ENCODE measurements around the gene TRAPPC2L. TPM values are rescaled to one million over a fixed set of nuclear protein-coding genes. Genes with fewer than 3 reads are reported as not detected.

TRAPPC2L gene
- total RNA-seq, 1 donor from 2014 or later: 50.1 TPM

- no peak for TF ChIP-seq CTCF (IDR thresholded peaks at IDR 0.05; ENCODE audit: insufficient read depth, low read length, poor library complexity, severe bottlenecking)
- H3K4me3 ChIP-seq (ENCODE audit: low read depth, low read length): no peak overlapping the region
- no peak for DNase-seq (ENCODE audit: low read depth)
- peaks cover 46% of the 10 kb centered on the region for H3K27me3 ChIP-seq (ENCODE audit: control insufficient read depth, insufficient read depth, low read length)
- no peaks in the 10 kb centered on the region for H3K36me3 ChIP-seq (ENCODE audit: control insufficient read depth, insufficient read depth, low read length)
Measured at GRCh38 chr16:88871730-88872416, 14.9 kb downstream of the TRAPPC2L start.

GRCh38 chr16:88872650-88873331 lies 15.9 kb downstream of the TRAPPC2L start:
- Histone ChIP-seq H3K4me3 (ENCODE audit: low read depth, low read length) (no peak overlapping the region), H3K36me3 (ENCODE audit: control insufficient read depth, insufficient read depth, low read length) (no peaks in the 10 kb centered on the region), H3K27me3 (ENCODE audit: control insufficient read depth, insufficient read depth, low read length) (peaks cover 39% of the 10 kb centered on the region)
- no peak for DNase-seq (ENCODE audit: low read depth)
- no peak for TF ChIP-seq CTCF (IDR thresholded peaks at IDR 0.05; ENCODE audit: insufficient read depth, low read length, poor library complexity, severe bottlenecking)

GRCh38 chr16:88874938-88875599 lies 18.1 kb downstream of the TRAPPC2L start:
- no peak for TF ChIP-seq CTCF (IDR thresholded peaks at IDR 0.05; ENCODE audit: insufficient read depth, low read length, poor library complexity, severe bottlenecking)
- Histone ChIP-seq H3K36me3 (ENCODE audit: control insufficient read depth, insufficient read depth, low read length) (no peaks in the 10 kb centered on the region), H3K27me3 (ENCODE audit: control insufficient read depth, insufficient read depth, low read length) (peaks cover 41% of the 10 kb centered on the region), H3K4me3 (ENCODE audit: low read depth, low read length) (no peak overlapping the region)
- no peak for DNase-seq (ENCODE audit: low read depth)

GRCh38 chr16:88875703-88876234 lies 18.8 kb downstream of the TRAPPC2L start:
- Histone ChIP-seq H3K27me3 (ENCODE audit: control insufficient read depth, insufficient read depth, low read length) (peaks cover 42% of the 10 kb centered on the region), H3K4me3 (ENCODE audit: low read depth, low read length) (no peak overlapping the region), H3K36me3 (ENCODE audit: control insufficient read depth, insufficient read depth, low read length) (no peaks in the 10 kb centered on the region)
- TF ChIP-seq CTCF (IDR thresholded peaks at IDR 0.05; ENCODE audit: insufficient read depth, low read length, poor library complexity, severe bottlenecking): no peak
- no peak for DNase-seq (ENCODE audit: low read depth)

GRCh38 chr16:88876942-88877526 lies 20.1 kb downstream of the TRAPPC2L start:
- DNase-seq (ENCODE audit: low read depth): no peak
- no peak overlapping the region for H3K4me3 ChIP-seq (ENCODE audit: low read depth, low read length)
- H3K36me3 ChIP-seq (ENCODE audit: control insufficient read depth, insufficient read depth, low read length): no peaks in the 10 kb centered on the region
- no peak for TF ChIP-seq CTCF (IDR thresholded peaks at IDR 0.05; ENCODE audit: insufficient read depth, low read length, poor library complexity, severe bottlenecking)
- H3K27me3 ChIP-seq (ENCODE audit: control insufficient read depth, insufficient read depth, low read length): peaks cover 45% of the 10 kb centered on the region

Data from kidney epithelial cell (primary cell).